IMR-90 (cell line): ENCODE data around the gene RPL18. TPM values are rescaled to one million over a fixed set of nuclear protein-coding genes. Genes with fewer than 3 reads are reported as not detected.

Experiments
- ATAC-seq: fragments of 200-7000 bp; cut with Tn5 transposase; 2 replicates; pipeline ENCODE4 v1.9.1; 2020; ENCODE audit warnings: low read depth, mild to moderate bottlenecking, moderate library complexity
- BruUV-seq: library from RNA; stranded (reverse); fragments of 400-500 nt; replicated peaks from 2 replicates; lab custom pipeline; 2021; lab: Mats Ljungman, UMichigan
- CTCF ChIA-PET: fragments of 300-600 bp; formaldehyde crosslinking; extraction: SDS; loops from one replicate; lab custom pipeline; 2021; ENCODE audit warnings: antibody characterized with exemption; lab: Yijun Ruan, JAX
- POLR2A ChIA-PET: fragments of 300-600 bp; sonication (Branson Sonifier 250); formaldehyde crosslinking; loops from one replicate; lab custom pipeline; 2022; ENCODE audit warnings: antibody characterized with exemption; ENCODE audit not compliant: unreplicated experiment; lab: Charles Lee
- DNase-seq: peaks from one replicate; pipeline ENCODE4 v3.0.0; 2013
- H2AFZ ChIP-seq: replicated peaks from 2 replicates; pipeline ENCODE3; 2013; ENCODE audit warnings: low read length, mild to moderate bottlenecking; ENCODE audit not compliant: poor library complexity
- H2AK5ac ChIP-seq: 2 replicates; pipeline ENCODE4 v1.6.1; 2013; ENCODE audit warnings: low read depth, low read length, inconsistent platforms
- H2AK9ac ChIP-seq: replicated peaks from 2 replicates; pipeline ENCODE3; 2013; ENCODE audit warnings: mild to moderate bottlenecking, low read depth, low read length, moderate library complexity; ENCODE audit not compliant: poor library complexity
- H2BK120ac ChIP-seq: 2 replicates; pipeline ENCODE4 v1.6.1; 2013; ENCODE audit warnings: low read depth, low read length, inconsistent platforms
- H2BK15ac ChIP-seq: 3 replicates; pipeline ENCODE4 v1.6.1; 2013; ENCODE audit warnings: low read depth, low read length, inconsistent platforms
- H2BK20ac ChIP-seq: 2 replicates; pipeline ENCODE4 v1.6.1; 2013; ENCODE audit warnings: low read depth, mild to moderate bottlenecking, inconsistent platforms, low read length, moderate library complexity
- H2BK5ac ChIP-seq: 2 replicates; pipeline ENCODE4 v1.6.1; 2013; ENCODE audit warnings: mild to moderate bottlenecking, low read depth, low read length, inconsistent platforms; ENCODE audit not compliant: poor library complexity, severe bottlenecking
- H3K14ac ChIP-seq: replicated peaks from 2 replicates; pipeline ENCODE4 v1.6.1; 2013; ENCODE audit warnings: low read depth, low read length, inconsistent platforms
- H3K18ac ChIP-seq: 2 replicates; pipeline ENCODE4 v1.6.1; 2013; ENCODE audit warnings: low read depth, low read length, control low read depth
- H3K23ac ChIP-seq: 2 replicates; pipeline ENCODE4 v1.6.1; 2013; ENCODE audit warnings: low read depth, low read length, inconsistent platforms
- H3K27ac ChIP-seq: 2 replicates; pipeline ENCODE4 v1.5.1; 2013; ENCODE audit warnings: mild to moderate bottlenecking, control low read depth, low read length; ENCODE audit not compliant: insufficient read depth
- H3K27me3 ChIP-seq: 2 replicates; pipeline ENCODE4 v1.6.1; 2013; ENCODE audit warnings: low read length; ENCODE audit not compliant: control insufficient read depth, insufficient read depth
- H3K36me3 ChIP-seq: 2 replicates; pipeline ENCODE4 v1.6.1; 2013; ENCODE audit warnings: low read length, mixed read lengths; ENCODE audit not compliant: control insufficient read depth, insufficient read depth
- H3K4ac ChIP-seq: 2 replicates; pipeline ENCODE4 v1.6.1; 2013; ENCODE audit warnings: low read depth, low read length, inconsistent platforms
- H3K4me1 ChIP-seq: 2 replicates; pipeline ENCODE4 v1.6.1; 2013; ENCODE audit warnings: low read length, mixed read lengths; ENCODE audit not compliant: control insufficient read depth, insufficient read depth
- H3K4me2 ChIP-seq: 2 replicates; pipeline ENCODE4 v1.6.1; 2013; ENCODE audit warnings: low read depth, mild to moderate bottlenecking, control low read depth, low read length, moderate library complexity
- H3K4me3 ChIP-seq: 2 replicates; pipeline ENCODE4 v1.5.1; 2013; ENCODE audit warnings: low read depth, mild to moderate bottlenecking, control low read depth, low read length, moderate library complexity; ENCODE audit not compliant: insufficient read depth
- H3K56ac ChIP-seq: 2 replicates; pipeline ENCODE4 v1.6.1; 2013; ENCODE audit warnings: low read length, inconsistent platforms; ENCODE audit not compliant: insufficient read depth; ENCODE audit errors: extremely low read depth
- H3K79me1 ChIP-seq, 2 experiments: 2 replicates each; pipeline ENCODE4 v1.6.1; 2013; ENCODE audit warnings: low read length in 2 of 2, inconsistent platforms in 1 of 2, low read depth in 1 of 2
- H3K9ac ChIP-seq: 2 replicates; pipeline ENCODE4 v1.6.1; 2013; ENCODE audit warnings: low read depth, low read length, control low read depth
- H3K9me1 ChIP-seq: 2 replicates; pipeline ENCODE4 v1.6.1; 2013; ENCODE audit warnings: low read length, inconsistent platforms; ENCODE audit not compliant: insufficient read depth
- H3K9me3 ChIP-seq: 2 replicates; pipeline ENCODE4 v1.6.1; 2013; ENCODE audit warnings: low read length; ENCODE audit not compliant: control insufficient read depth, insufficient read depth
- H4K20me1 ChIP-seq: 2 replicates; pipeline ENCODE4 v1.6.1; 2013; ENCODE audit warnings: low read length, inconsistent platforms; ENCODE audit not compliant: insufficient read depth
- H4K5ac ChIP-seq: 2 replicates; pipeline ENCODE4 v1.6.1; 2013; ENCODE audit warnings: mild to moderate bottlenecking, low read depth, low read length, control low read depth
- H4K8ac ChIP-seq, 2 experiments: 2 replicates each; pipeline ENCODE4 v1.6.1; 2013; ENCODE audit warnings: low read depth in 2 of 2, low read length in 2 of 2, control low read depth in 1 of 2, inconsistent platforms in 1 of 2
- H4K91ac ChIP-seq: 2 replicates; pipeline ENCODE4 v1.6.1; 2013; ENCODE audit warnings: low read depth, low read length, inconsistent platforms; ENCODE audit not compliant: insufficient read depth
- POLR2A ChIP-seq: IDR thresholded peaks from 2 replicates; pipeline ENCODE4 v1.6.1; 2012; ENCODE audit warnings: mild to moderate bottlenecking, low read depth, low read length
- RAD21 ChIP-seq: IDR thresholded peaks from 2 replicates; pipeline ENCODE4 v1.6.1; 2012; ENCODE audit warnings: low read length, improper control_type of control experiment
- SMC3 ChIP-seq: fragments of 150-350 bp; IDR thresholded peaks from 2 replicates; pipeline ENCODE4 v1.6.1; 2016; ENCODE audit warnings: low read depth, mild to moderate bottlenecking, antibody characterized with exemption, low read length, moderate library complexity
- WGBS, 2 experiments: methylation state at CpG; one replicate each; pipeline versions ENCODE4 v1.1.5 to v1.1.7; 2013; ENCODE audit warnings: missing lambda C conversion rate in 2 of 2; ENCODE audit not compliant: insufficient read length in 1 of 2; ENCODE audit errors: extremely low coverage in 2 of 2; 5-methylcytosine and 5-hydroxymethylcytosine counted together
- dilution Hi-C: fragments of 300-500 bp; cut with HindIII; formaldehyde crosslinking; loops from one replicate; pipeline ENCODE4 v1.14.3; 2018; ENCODE audit warnings: low sequenced_read_pairs; ENCODE audit not compliant: unreplicated experiment
- in situ Hi-C: fragments of 300-500 bp; cut with MboI; formaldehyde crosslinking; loops from 3 replicates; pipeline ENCODE4 v1.14.3; 2019; ENCODE audit warnings: low sequenced_read_pairs, inconsistent platforms, mixed read lengths
- intact Hi-C: fragments of 100-400 bp; cut with micrococcal nuclease; formaldehyde crosslinking; loops from 2 replicates; pipeline ENCODE4 v1.10.0; 2022
- polyA plus RNA-seq, 3 experiments: library from polyadenylated mRNA; depleted of rRNA; stranded (reverse); fragments of >200 nt; gene quantifications; 2 replicates each; pipeline ENCODE4 v1.2.3, GENCODE V29; 2012; ENCODE audit warnings: low replicate concordance in 1 of 3
- total RNA-seq: library from RNA; depleted of rRNA; stranded (reverse); fragments of >200 nt; gene quantifications from 2 replicates; pipeline ENCODE4 v1.2.3, GENCODE V29; 2012
- TF ChIP-seq, protein P1 (sequence below): conservative IDR thresholded peaks from 2 replicates; pipeline ENCODE4 v1.5.1; 2012; ENCODE audit warnings: mild to moderate bottlenecking, low read depth, low read length, improper control_type of control experiment

Gene RPL18
- total and polyA plus RNA-seq, 2 of the 4 experiments (the other 2 are of a cell fraction), result 1,909 to 2,254 TPM

DNA sequence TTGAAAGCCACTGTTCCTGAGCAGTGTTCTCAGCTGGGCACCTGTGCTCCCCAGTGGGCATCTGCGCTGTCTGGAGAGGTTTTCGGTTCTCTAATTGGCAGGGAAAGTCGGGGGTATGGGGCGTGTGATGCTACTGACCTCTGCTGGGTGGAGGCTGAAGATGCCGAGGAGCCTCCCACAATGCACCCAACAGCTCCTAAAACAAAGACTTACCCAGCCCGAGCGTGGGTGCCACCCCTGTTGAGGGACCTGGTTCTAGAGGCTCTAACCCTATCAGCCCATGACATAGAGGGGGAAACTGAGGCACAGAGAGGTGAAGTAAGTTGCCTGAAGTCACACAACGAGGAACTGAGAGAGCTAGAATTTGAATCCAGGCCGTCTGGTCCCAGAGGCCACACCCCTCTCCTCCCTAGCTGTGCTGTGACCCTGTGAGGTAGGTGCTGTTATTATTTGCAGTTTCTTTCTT lies 10.1 kb downstream of the RPL18 start:
- Histone ChIP-seq H3K4me2 (no peak overlapping the region; the same call in 1 of the 2 replicates), H3K79me1 (no peaks in the 10 kb centered on the region), H4K91ac (no peak overlapping the region; the same call in 1 of the 2 replicates), H2BK5ac (no peak overlapping the region), H4K8ac (peak overlapping the region; percentile 69 to 93; a peak in 3 of 4 replicates), H3K4me1 (no peaks in the 10 kb centered on the region), H4K5ac (peak overlapping the region; percentile 91), H3K4ac (no peak overlapping the region), H2AK9ac (peak overlapping the region; percentile 82), H2BK20ac (no peak overlapping the region), H2BK120ac (peak overlapping the region; percentile 85), H3K18ac (no peak overlapping the region), H3K27me3 (no peaks in the 10 kb centered on the region), H3K4me3 (no peak overlapping the region), H2AFZ (peak overlapping the region; percentile 95), H2BK15ac (no peak overlapping the region), H3K9me3 (no peaks in the 10 kb centered on the region), H3K14ac (0 out of 2 replicates have a peak overlapping the region, but pooled peaks have one; percentile 82), H3K23ac (0 out of 2 replicates have a peak overlapping the region, but pooled peaks have one; percentile 78), H3K36me3 (no peaks in the 10 kb centered on the region), H3K9me1 (no peaks in the 10 kb centered on the region), H3K56ac (no peak overlapping the region), H3K9ac (no peak overlapping the region), H2AK5ac (no peak overlapping the region), H4K20me1 (0 out of 2 replicates have a peak, but pooled peaks cover 5% of the 10 kb centered on the region), H3K27ac (no peak overlapping the region)
- dilution Hi-C loops, result no loop called here
- intact Hi-C loops, result loop anchor here (2.0 kb wide), 1 partner anchor 20 kb away; no protein-coding TSS in a partner anchor
- in situ Hi-C loops, result no loop called here
- ChIA-PET CTCF (interaction anchor here (0.9 kb wide), 1 partner anchor 119 kb away, joined by 3 read pairs; no protein-coding TSS in a partner anchor), POLR2A (no interaction called here)
- TF ChIP-seq SMC3 (peak; percentile 46), RAD21 (peak; percentile 64), POLR2A (no peak)
- TF ChIP-seq, protein P1, sequence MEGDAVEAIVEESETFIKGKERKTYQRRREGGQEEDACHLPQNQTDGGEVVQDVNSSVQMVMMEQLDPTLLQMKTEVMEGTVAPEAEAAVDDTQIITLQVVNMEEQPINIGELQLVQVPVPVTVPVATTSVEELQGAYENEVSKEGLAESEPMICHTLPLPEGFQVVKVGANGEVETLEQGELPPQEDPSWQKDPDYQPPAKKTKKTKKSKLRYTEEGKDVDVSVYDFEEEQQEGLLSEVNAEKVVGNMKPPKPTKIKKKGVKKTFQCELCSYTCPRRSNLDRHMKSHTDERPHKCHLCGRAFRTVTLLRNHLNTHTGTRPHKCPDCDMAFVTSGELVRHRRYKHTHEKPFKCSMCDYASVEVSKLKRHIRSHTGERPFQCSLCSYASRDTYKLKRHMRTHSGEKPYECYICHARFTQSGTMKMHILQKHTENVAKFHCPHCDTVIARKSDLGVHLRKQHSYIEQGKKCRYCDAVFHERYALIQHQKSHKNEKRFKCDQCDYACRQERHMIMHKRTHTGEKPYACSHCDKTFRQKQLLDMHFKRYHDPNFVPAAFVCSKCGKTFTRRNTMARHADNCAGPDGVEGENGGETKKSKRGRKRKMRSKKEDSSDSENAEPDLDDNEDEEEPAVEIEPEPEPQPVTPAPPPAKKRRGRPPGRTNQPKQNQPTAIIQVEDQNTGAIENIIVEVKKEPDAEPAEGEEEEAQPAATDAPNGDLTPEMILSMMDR, result peak; percentile 61
- no TSS peak for BruUV-seq
- DNase-seq (no peak), ATAC-seq (peak; percentile 83)
- WGBS, 2 experiments, result no CpG with 5 or more reads among the region's 9 CpGs
